ENCODE data around the gene ARMC5.
"Not testable (repeated sequence)": the region's sequence is repeated elsewhere in the genome, so short reads cannot be mapped to it uniquely, and the experiment has no call there.

GRCh38 chr16:31484048-31484447 is 24.7 kb downstream of the ARMC5 start:
- not testable (repeated sequence) for TF ChIP-seq POLR2A (IDR thresholded peaks at IDR 0.05)
- TF ChIP-seq, protein P1, sequence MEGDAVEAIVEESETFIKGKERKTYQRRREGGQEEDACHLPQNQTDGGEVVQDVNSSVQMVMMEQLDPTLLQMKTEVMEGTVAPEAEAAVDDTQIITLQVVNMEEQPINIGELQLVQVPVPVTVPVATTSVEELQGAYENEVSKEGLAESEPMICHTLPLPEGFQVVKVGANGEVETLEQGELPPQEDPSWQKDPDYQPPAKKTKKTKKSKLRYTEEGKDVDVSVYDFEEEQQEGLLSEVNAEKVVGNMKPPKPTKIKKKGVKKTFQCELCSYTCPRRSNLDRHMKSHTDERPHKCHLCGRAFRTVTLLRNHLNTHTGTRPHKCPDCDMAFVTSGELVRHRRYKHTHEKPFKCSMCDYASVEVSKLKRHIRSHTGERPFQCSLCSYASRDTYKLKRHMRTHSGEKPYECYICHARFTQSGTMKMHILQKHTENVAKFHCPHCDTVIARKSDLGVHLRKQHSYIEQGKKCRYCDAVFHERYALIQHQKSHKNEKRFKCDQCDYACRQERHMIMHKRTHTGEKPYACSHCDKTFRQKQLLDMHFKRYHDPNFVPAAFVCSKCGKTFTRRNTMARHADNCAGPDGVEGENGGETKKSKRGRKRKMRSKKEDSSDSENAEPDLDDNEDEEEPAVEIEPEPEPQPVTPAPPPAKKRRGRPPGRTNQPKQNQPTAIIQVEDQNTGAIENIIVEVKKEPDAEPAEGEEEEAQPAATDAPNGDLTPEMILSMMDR (IDR thresholded peaks at IDR 0.05) = not testable (repeated sequence)
